ENCODE measurements around the gene AADACL2. TPM values are rescaled to one million over a fixed set of nuclear protein-coding genes. Genes with fewer than 3 reads are reported as not detected.

Gene AADACL2
- total and polyA plus RNA-seq, 9 of the 15 experiments (the other 6 are each of a cell fraction or from before 2014, with no cell fraction given) = not detected

- TF ChIP-seq CHD7 (IDR thresholded peaks at IDR 0.05; ENCODE audit: low read depth, low read length) (no peak), CREBBP (IDR thresholded peaks at IDR 0.05; ENCODE audit: low read depth, low read length) (no peak)
Measured at GRCh38 chr3:151708868-151709267, 24.9 kb upstream of the AADACL2 start (continued).
